ENCODE results near the gene ADCY10. TPM values are rescaled to one million over a fixed set of nuclear protein-coding genes. Genes with fewer than 3 reads are reported as not detected.

Gene ADCY10
- polyA plus RNA-seq, 3 donors = 0.09 TPM; not detected in 2

- no peak for DNase-seq
- H3K9ac ChIP-seq (ENCODE audit: insufficient read depth, low read length, poor library complexity, severe bottlenecking) = no peak overlapping the region
- no peak for TF ChIP-seq CTCF (IDR thresholded peaks at IDR 0.05)
- H3K36me3 Mint-ChIP-seq = peaks cover 0 to 2% of the 10 kb centered on the region in 2 donors
- H3K79me2 ChIP-seq (ENCODE audit: insufficient read depth, low read length) = no peaks in the 10 kb centered on the region
- peaks cover 0 to 3% of the 10 kb centered on the region in 2 donors for H3K27me3 ChIP-seq (ENCODE audit: control insufficient read depth in 2 of 2, insufficient read depth in 2 of 2, low read length in 2 of 2)
- H3K9me3 Mint-ChIP-seq = no peaks in the 10 kb centered on the region
- H3K4me2 ChIP-seq (replicated peaks; ENCODE audit: extremely low read depth, low read length, poor library complexity, severe bottlenecking) = no peak overlapping the region
- H4K20me1 ChIP-seq (ENCODE audit: insufficient read depth, low read length) = no peaks in the 10 kb centered on the region
- no peak overlapping the region for H2AFZ ChIP-seq (ENCODE audit: insufficient read depth, low read depth, low read length, poor library complexity, severe bottlenecking)
- H3K27ac ChIP-seq (ENCODE audit: low read depth in 1 of 2, low read length in 2 of 2) = no peak overlapping the region
- no peak overlapping the region for H3K4me3 Mint-ChIP-seq
- H3K4me1 Mint-ChIP-seq = peaks cover 5% of the 10 kb centered on the region
- peaks cover 0 to 5% of the 10 kb centered on the region in 2 donors for H3K4me1 ChIP-seq (ENCODE audit: control insufficient read depth in 1 of 2, insufficient read depth in 2 of 2, low read length in 2 of 2)
- H3K36me3 ChIP-seq (replicated peaks in 1 of 2; ENCODE audit: control insufficient read depth in 1 of 2, insufficient read depth in 2 of 2, low read length in 2 of 2) = no peaks in the 10 kb centered on the region
- no peaks in the 10 kb centered on the region for H3K9me3 ChIP-seq (replicated peaks in 1 of 2; ENCODE audit: control insufficient read depth in 1 of 2, insufficient read depth in 1 of 2, low read length in 2 of 2)
- H3K4me3 ChIP-seq (replicated peaks in 1 of 3; ENCODE audit: low read depth in 2 of 3, low read length in 3 of 3) = no peak overlapping the region
- intact Hi-C loops (cut with micrococcal nuclease) = no loop called here
- no peak overlapping the region for H3K27ac Mint-ChIP-seq
- WGBS (ENCODE audit: insufficient coverage) = 79% methylated on average over 1 of the region's 4 CpGs
- peaks cover 0 to 10% (median 4%) of the 10 kb centered on the region in 3 donors for H3K27me3 Mint-ChIP-seq (ENCODE audit: low read depth in 3 of 3)
Measured at GRCh38 chr1:167821969-167822685, 91.8 kb downstream of the ADCY10 start.

GRCh38 chr1:167821356-167821685 is 92.6 kb downstream of the ADCY10 start:
- Histone ChIP-seq H3K9ac (ENCODE audit: insufficient read depth, low read length, poor library complexity, severe bottlenecking) (no peak overlapping the region), H3K27ac (ENCODE audit: low read depth in 1 of 2, low read length in 2 of 2) (no peak overlapping the region), H3K4me1 (ENCODE audit: control insufficient read depth in 1 of 2, insufficient read depth in 2 of 2, low read length in 2 of 2) (peaks cover 0 to 5% of the 10 kb centered on the region in 2 donors), H2AFZ (ENCODE audit: insufficient read depth, low read depth, low read length, poor library complexity, severe bottlenecking) (no peak overlapping the region), H3K9me3 (replicated peaks in 1 of 2; ENCODE audit: control insufficient read depth in 1 of 2, insufficient read depth in 1 of 2, low read length in 2 of 2) (no peaks in the 10 kb centered on the region), H4K20me1 (ENCODE audit: insufficient read depth, low read length) (no peaks in the 10 kb centered on the region), H3K27me3 (ENCODE audit: control insufficient read depth in 2 of 2, insufficient read depth in 2 of 2, low read length in 2 of 2) (peaks cover 0 to 3% of the 10 kb centered on the region in 2 donors), H3K4me3 (replicated peaks in 1 of 3; ENCODE audit: low read depth in 2 of 3, low read length in 3 of 3) (no peak overlapping the region), H3K4me2 (replicated peaks; ENCODE audit: extremely low read depth, low read length, poor library complexity, severe bottlenecking) (no peak overlapping the region), H3K36me3 (replicated peaks in 1 of 2; ENCODE audit: control insufficient read depth in 1 of 2, insufficient read depth in 2 of 2, low read length in 2 of 2) (no peaks in the 10 kb centered on the region), H3K79me2 (ENCODE audit: insufficient read depth, low read length) (no peaks in the 10 kb centered on the region)
- Mint-ChIP-seq H3K27me3 (ENCODE audit: low read depth in 3 of 3) (peaks cover 0 to 10% (median 3%) of the 10 kb centered on the region in 3 donors), H3K36me3 (peaks cover 0 to 2% of the 10 kb centered on the region in 2 donors), H3K27ac (no peak overlapping the region), H3K9me3 (peaks cover 0 to under 1% (median 0%) of the 10 kb centered on the region in 7 donors), H3K4me3 (no peak overlapping the region), H3K4me1 (peaks cover 5% of the 10 kb centered on the region)
- intact Hi-C loops (cut with micrococcal nuclease) = no loop called here
- 100% methylated on average over 5 of the region's 6 CpGs for WGBS (ENCODE audit: insufficient coverage)
- no peak for DNase-seq
- no peak for TF ChIP-seq CTCF (IDR thresholded peaks at IDR 0.05)

All from CD14-positive monocyte (primary cell).